GM18520 (cell line): ENCODE data around the gene CAPZA1.
"Not testable (repeated sequence)": the region's sequence is repeated elsewhere in the genome, so short reads cannot be mapped to it uniquely, and the experiment has no call there.

Experiments used
- ATAC-seq: cut with Tn5 transposase; IDR thresholded peaks from one replicate; pipeline ENCODE4 v1.9.1; 2021; ENCODE audit not compliant: unreplicated experiment

CAPZA1 gene

GRCh38 chr1:112619518-112620376 lies at the start of gene CAPZA1:
CAPZA1 (plus strand) TSS chr1:112619832; CDS start chr1:112619845, 13 bp downstream.
- ATAC-seq = peak; percentile 79

GRCh38 chr1:112575154-112575804 lies 44.4 kb upstream of the CAPZA1 start:
- no peak for ATAC-seq

- no peak for ATAC-seq
These were observed 43.4 kb upstream of the CAPZA1 start for GRCh38 chr1:112576240-112576639.

- no peak for ATAC-seq
These were observed 39.7 kb upstream of the CAPZA1 start for GRCh38 chr1:112579801-112580510.

- no peak for ATAC-seq
These were observed 37.9 kb upstream of the CAPZA1 start for GRCh38 chr1:112581586-112582192.

- no peak for ATAC-seq
These were observed 36.3 kb upstream of the CAPZA1 start for GRCh38 chr1:112583366-112583765.

- no peak for ATAC-seq
These were observed 29.9 kb upstream of the CAPZA1 start for GRCh38 chr1:112589766-112590165.

GRCh38 chr1:112594208-112594876 lies 25.3 kb upstream of the CAPZA1 start:
- no peak for ATAC-seq

GRCh38 chr1:112599477-112599876 lies 20.2 kb upstream of the CAPZA1 start:
- ATAC-seq = no peak

GRCh38 chr1:112603012-112603411 lies 16.6 kb upstream of the CAPZA1 start:
- ATAC-seq = no peak

- ATAC-seq = no peak
These were observed 16.1 kb upstream of the CAPZA1 start for GRCh38 chr1:112603541-112603940.

GRCh38 chr1:112605633-112606327 lies 13.9 kb upstream of the CAPZA1 start:
- ATAC-seq = no peak

- no peak for ATAC-seq
These were observed 5.1 kb upstream of the CAPZA1 start for GRCh38 chr1:112614460-112615065.

- no peak for ATAC-seq
These were observed 1.4 kb upstream of the CAPZA1 start for GRCh38 chr1:112618114-112618720.

GRCh38 chr1:112618721-112619517 lies 713 bp upstream of the CAPZA1 start, which contains the start of gene ST7L:
ST7L (minus strand) TSS chr1:112619141; CDS start chr1:112619113, 28 bp downstream.
- no peak for ATAC-seq

- no peak for ATAC-seq
These were observed 704 bp downstream of the CAPZA1 start for GRCh38 chr1:112620377-112620695.

- not testable (repeated sequence) for ATAC-seq
These were observed 4.9 kb downstream of the CAPZA1 start for GRCh38 chr1:112624493-112624892.

- ATAC-seq = no peak
These were observed 6.1 kb downstream of the CAPZA1 start for GRCh38 chr1:112625696-112626095.
